GM19043 (cell line): ENCODE results near the gene ZNF787.
A peak's percentile ranks its signal among the peaks of the same experiment; 100 is the strongest.
"Not testable (repeated sequence)": the region's sequence is repeated elsewhere in the genome, so short reads cannot be mapped to it uniquely, and the experiment has no call there.

ENCODE experiments used
- ATAC-seq: cut with Tn5 transposase; IDR thresholded peaks from one replicate; pipeline ENCODE4 v1.9.1; 2021; ENCODE audit warnings: low read depth; ENCODE audit not compliant: unreplicated experiment

The ZNF787 gene

GRCh38 chr19:56121180-56122167, at the start of gene ZNF787:
ZNF787 (minus strand) TSS chr19:56121295; CDS start chr19:56103217, 18,078 bp downstream.
- ATAC-seq: peak; percentile 82

DNA sequence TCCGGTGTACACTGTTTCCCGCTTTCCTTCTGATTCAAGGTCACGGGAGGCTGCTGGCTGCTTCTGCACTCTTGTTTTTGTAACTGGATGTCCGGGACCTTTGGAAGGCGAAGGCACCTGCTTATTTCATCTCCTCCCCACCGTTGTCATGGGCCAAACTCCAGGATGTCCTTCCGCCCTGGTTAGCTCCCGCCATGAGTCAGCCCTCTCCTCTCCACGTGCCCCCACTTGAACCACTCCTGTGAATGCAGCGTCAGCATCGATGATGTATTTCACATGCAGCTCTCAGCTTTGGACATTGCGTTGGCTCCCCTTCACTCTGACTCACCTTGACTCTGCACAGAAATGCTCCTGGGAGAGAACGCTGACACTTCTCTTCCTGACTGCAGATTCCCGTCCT, 49.2 kb upstream of the ZNF787 start:
- no peak for ATAC-seq

DNA sequence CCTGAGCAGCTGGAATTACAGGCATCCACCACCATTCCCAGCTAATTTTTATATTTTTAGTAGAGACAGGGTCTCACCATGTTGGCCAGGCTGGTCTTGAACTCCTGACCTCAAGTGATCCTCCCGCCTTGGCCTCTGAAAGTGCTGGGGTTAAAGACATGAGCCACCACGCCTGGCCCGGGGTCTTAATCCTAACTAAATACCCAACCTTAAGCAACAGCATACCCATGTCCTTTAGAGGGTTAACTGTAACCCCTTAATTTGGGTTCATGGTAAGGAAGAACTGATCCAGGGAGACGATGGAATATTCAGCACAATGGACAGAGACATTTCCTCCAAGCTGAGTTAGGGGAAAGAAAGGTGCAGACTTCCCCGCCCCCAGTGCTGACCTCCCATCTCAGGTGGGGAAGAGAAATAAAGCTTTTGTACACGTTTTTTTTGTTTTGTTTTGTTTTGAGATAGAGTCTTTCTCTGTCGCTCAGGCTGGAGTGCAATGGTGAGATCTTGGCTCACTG, 46.0 kb upstream of the ZNF787 start:
- ATAC-seq: no peak

GRCh38 chr19:56163097-56163496, 42.0 kb upstream of the ZNF787 start:
- ATAC-seq: no peak

GRCh38 chr19:56162258-56162657, 41.2 kb upstream of the ZNF787 start:
- ATAC-seq: no peak

DNA sequence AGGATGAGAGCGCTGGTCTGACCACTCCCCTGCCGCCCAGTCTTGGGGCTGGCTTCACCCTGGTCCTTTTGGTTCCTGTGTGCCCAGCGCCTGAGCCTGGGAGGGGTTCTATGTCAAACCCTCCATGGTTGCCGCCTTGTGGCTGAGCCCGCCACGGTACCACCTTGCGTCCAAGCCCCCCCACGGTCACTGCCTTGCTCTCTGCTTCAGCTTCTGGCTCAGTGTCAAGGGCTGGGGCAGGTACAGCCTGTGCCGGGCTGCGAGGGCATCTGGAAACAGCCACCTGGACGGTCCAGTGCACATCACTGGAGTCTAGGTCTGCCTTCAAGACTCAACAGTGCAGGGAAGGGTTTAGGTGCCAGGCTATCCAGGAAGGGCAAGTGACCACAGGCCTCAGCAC, 40.4 kb upstream of the ZNF787 start:
- ATAC-seq: no peak

GRCh38 chr19:56159622-56160271, 38.7 kb upstream of the ZNF787 start:
- ATAC-seq: no peak

DNA sequence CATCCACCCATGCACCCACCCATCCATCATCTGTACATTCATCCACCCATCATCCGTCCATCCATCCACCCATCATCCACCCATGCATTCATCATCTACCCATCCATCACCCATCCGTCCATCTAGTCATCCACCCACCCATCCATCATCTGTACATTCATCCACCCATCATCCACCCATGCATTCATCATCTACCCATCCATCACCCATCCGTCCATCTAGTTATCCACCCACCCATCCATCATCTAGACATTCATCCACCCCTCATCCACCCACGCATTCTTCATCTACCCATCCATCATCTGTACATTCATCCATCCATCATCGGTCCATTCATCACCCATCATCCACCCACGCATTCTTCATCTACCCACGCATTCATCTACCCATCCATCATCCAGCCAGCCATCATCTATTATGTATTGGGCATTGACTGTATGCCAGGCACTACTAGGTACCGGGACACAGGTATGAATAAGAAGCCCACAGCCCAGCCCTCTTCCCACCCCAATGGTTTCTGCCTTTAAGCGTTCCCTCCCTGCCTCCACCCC, 38.0 kb upstream of the ZNF787 start:
- no peak for ATAC-seq

GRCh38 chr19:56158170-56158757, 37.2 kb upstream of the ZNF787 start:
- no peak for ATAC-seq

GRCh38 chr19:56156768-56157167, 35.7 kb upstream of the ZNF787 start:
- ATAC-seq: no peak

DNA sequence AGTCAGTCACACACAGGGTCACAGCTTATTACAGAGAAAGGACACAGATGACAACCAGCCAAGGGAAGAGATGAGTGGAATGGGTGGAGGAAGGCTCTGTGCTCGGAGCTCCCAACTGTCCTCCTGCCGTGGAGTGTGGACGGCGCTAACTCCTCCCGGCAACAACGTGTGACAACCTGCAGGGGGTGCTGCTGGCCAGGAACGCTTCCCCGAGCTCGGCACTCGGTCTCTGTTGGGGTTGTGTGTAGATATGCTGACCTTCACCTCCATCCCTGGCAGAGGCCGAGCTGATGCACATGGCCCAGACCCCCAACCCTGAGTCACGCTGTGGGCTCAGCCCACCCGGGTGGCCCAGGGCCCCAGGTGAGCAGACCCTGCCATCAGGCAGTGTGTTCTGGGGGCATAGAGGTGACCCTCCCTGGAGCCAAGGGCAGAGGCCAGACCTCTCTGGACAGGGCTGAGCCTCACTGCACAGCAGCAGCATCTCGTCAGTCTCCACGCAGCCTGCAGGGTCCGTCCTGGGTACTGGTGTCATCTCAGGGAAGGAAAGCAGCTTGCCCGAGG, 34.1 kb upstream of the ZNF787 start:
- ATAC-seq: no peak

- ATAC-seq: no peak
These were observed 32.4 kb upstream of the ZNF787 start for GRCh38 chr19:56153507-56153906.

- ATAC-seq: no peak
These were observed 31.5 kb upstream of the ZNF787 start for GRCh38 chr19:56152644-56153043.

- no peak for ATAC-seq
These were observed 29.3 kb upstream of the ZNF787 start for GRCh38 chr19:56150358-56150757.

DNA sequence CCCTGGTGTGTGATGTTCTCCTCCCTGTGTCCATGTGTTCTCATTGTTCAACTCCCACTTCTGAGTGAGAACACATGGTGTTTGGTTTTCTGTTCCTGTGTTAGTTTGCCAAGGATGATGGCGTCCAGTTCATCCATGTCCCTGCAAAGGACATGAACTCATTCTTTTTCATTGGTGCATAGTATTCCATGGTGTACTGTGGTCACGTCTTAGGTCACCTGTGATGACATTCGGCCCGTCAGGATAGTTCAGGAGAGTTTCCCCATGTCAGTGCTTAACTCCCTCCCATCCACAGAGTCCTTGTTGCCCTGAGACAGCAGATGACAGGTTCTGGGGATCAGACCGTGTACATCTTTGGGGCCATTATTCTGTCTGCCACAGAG, 28.6 kb upstream of the ZNF787 start:
- ATAC-seq: no peak

GRCh38 chr19:56148955-56149655, 28.0 kb upstream of the ZNF787 start:
- not testable (repeated sequence) for ATAC-seq

- no peak for ATAC-seq
These were observed 27.0 kb upstream of the ZNF787 start for GRCh38 chr19:56148096-56148495.

GRCh38 chr19:56147307-56147706, 26.2 kb upstream of the ZNF787 start:
- ATAC-seq: no peak

GRCh38 chr19:56146904-56147303, 25.8 kb upstream of the ZNF787 start:
- ATAC-seq: no peak

DNA sequence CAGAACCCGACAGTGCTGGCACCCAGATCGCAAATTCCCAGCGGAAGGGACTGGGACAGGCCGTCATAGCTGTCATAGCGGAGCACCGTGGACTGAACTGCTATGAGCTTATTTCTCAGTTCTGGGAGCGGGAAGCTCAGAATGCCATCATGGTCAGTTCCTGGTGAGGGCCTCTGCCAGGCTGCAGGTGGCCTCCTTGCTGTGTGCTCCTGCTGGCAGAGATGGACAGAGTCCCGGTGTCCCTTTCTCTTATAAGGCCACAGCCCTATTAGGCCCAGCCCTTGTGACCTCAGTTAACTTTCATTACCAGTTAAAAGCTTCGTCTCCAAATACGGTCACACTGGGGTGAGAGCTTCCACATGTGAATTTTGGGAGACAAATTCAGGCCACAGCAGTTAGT, 24.6 kb upstream of the ZNF787 start:
- no peak for ATAC-seq
